DND-41 (cell line): ENCODE measurements around the gene CEP295NL.

ENCODE experiments used
- ATAC-seq: fragments of 200-7000 bp; cut with Tn5 transposase; 3 replicates; pipeline ENCODE4 v1.9.1; 2021; ENCODE audit warnings: low read depth; ENCODE audit not compliant: insufficient read depth
- DNase-seq: peaks from one replicate; pipeline ENCODE4 v3.0.0-alpha.2; 2020
- H2AFZ ChIP-seq: 2 replicates; pipeline ENCODE4 v1.6.0; 2012; ENCODE audit warnings: low read depth, low read length
- H3K27ac ChIP-seq: 2 replicates; pipeline ENCODE4 v1.5.1; 2012; ENCODE audit warnings: low read length, inconsistent platforms
- H3K27me3 ChIP-seq: fragments of 200-600 bp; sonication (generic); 2 replicates; pipeline ENCODE4 v1.6.0; 2012; ENCODE audit warnings: low read length, mild to moderate bottlenecking, inconsistent platforms; ENCODE audit not compliant: insufficient read depth, poor library complexity
- H3K36me3 ChIP-seq: 2 replicates; pipeline ENCODE4 v1.5.1; 2012; ENCODE audit warnings: low read length, inconsistent platforms; ENCODE audit not compliant: insufficient read depth
- H3K4me1 ChIP-seq: 2 replicates; pipeline ENCODE4 v1.5.1; 2012; ENCODE audit warnings: mild to moderate bottlenecking, low read length; ENCODE audit not compliant: insufficient read depth
- H3K4me2 ChIP-seq: 2 replicates; pipeline ENCODE4 v1.6.0; 2012; ENCODE audit warnings: mild to moderate bottlenecking, moderate library complexity, low read length, inconsistent platforms; ENCODE audit not compliant: insufficient read depth
- H3K4me3 ChIP-seq, 2 experiments: fragments of 200-600 bp in 1 of 2; shearing (Covaris generic) in 1 of 2; 2 replicates each; pipeline ENCODE4 v1.5.1; 2012 to 2016; ENCODE audit warnings: inconsistent platforms in 2 of 2, low read length in 2 of 2, mild to moderate bottlenecking in 2 of 2, low read depth in 1 of 2, moderate library complexity in 1 of 2
- H3K79me2 ChIP-seq: 2 replicates; pipeline ENCODE4 v1.6.0; 2012; ENCODE audit warnings: low read length, inconsistent platforms; ENCODE audit not compliant: insufficient read depth
- H3K9ac ChIP-seq: 2 replicates; pipeline ENCODE4 v1.6.0; 2012; ENCODE audit warnings: low read depth, mild to moderate bottlenecking, inconsistent platforms, low read length, moderate library complexity
- H3K9me3 ChIP-seq: 2 replicates; pipeline ENCODE4 v1.5.1; 2012; ENCODE audit warnings: low read length, moderate library complexity, mild to moderate bottlenecking, inconsistent platforms; ENCODE audit not compliant: insufficient read depth, severe bottlenecking
- H4K20me1 ChIP-seq: 2 replicates; pipeline ENCODE4 v1.6.0; 2012; ENCODE audit warnings: low read length; ENCODE audit not compliant: insufficient read depth
- CTCF ChIP-seq: IDR thresholded peaks from 2 replicates; pipeline ENCODE4 v1.5.1; 2012; ENCODE audit warnings: borderline replicate concordance, low read length, moderate library complexity, mild to moderate bottlenecking; ENCODE audit not compliant: poor library complexity, severe bottlenecking; ENCODE audit errors: extremely low read depth
- EZH2 ChIP-seq: IDR thresholded peaks from 3 replicates; pipeline ENCODE4 v1.6.1; 2012; ENCODE audit warnings: borderline replicate concordance, low read depth, mild to moderate bottlenecking, moderate library complexity, low read length, inconsistent platforms; ENCODE audit not compliant: severe bottlenecking

CEP295NL gene

GRCh38 chr17:78935419-78936323 lies 32.7 kb upstream of the CEP295NL start:
- Histone ChIP-seq H3K79me2 (no peaks in the 10 kb centered on the region), H3K27ac (no peak overlapping the region), H3K27me3 (no peaks in the 10 kb centered on the region), H3K4me1 (no peaks in the 10 kb centered on the region), H3K9ac (no peak overlapping the region), H3K9me3 (no peaks in the 10 kb centered on the region), H3K4me2 (no peak overlapping the region), H3K4me3 (no peak overlapping the region), H4K20me1 (no peaks in the 10 kb centered on the region), H2AFZ (no peak overlapping the region), H3K36me3 (no peaks in the 10 kb centered on the region)
- ATAC-seq (no peak), DNase-seq (no peak)
- TF ChIP-seq EZH2 = no peak
- no peak for TF ChIP-seq CTCF

DNA sequence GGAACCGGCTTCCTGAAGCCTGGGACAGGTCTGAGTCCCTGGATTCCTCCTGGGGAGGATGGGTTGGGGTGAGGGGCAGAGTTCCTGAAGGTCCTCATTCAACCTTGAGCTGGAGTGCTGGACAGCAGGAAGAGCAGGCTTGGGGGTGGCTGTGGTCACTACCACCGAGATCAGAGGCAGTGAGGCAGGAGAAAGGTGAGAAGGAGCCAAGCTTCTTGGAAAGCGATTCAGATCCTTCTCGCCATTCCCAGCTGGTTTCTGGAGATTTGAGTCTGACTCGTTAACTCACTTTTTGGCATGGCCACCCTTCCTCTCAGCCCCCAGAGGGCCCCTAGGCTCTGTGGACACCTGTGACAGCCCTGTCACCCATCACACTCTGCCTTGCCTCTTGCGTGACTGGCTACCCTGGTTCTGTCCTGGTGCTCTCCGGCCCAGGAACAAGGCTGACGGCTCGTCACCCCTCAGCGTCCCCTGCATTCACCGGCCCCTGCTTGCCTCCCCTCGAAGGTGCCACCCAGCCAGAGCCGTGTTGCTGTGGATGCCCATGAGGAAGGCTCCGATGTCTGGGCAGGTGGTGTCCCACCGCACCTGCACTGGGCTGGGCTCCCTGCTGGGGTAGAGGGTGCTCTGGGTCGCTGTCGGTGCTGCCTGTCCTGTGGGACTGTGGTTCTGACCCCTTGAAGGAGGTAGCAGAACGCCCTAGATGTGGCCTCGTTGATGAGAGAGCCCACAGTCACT lies 31.8 kb upstream of the CEP295NL start:
- H3K4me2 ChIP-seq = no peak overlapping the region
- no peak overlapping the region for H3K4me3 ChIP-seq
- no peak for ATAC-seq
- no peak overlapping the region for H2AFZ ChIP-seq
- H3K27ac ChIP-seq = no peak overlapping the region
- no peaks in the 10 kb centered on the region for H3K9me3 ChIP-seq
- no peaks in the 10 kb centered on the region for H3K4me1 ChIP-seq
- no peak for TF ChIP-seq CTCF
- no peak for TF ChIP-seq EZH2
- H4K20me1 ChIP-seq = no peaks in the 10 kb centered on the region
- H3K79me2 ChIP-seq = no peaks in the 10 kb centered on the region
- DNase-seq = no peak
- no peaks in the 10 kb centered on the region for H3K27me3 ChIP-seq
- H3K36me3 ChIP-seq = no peaks in the 10 kb centered on the region
- no peak overlapping the region for H3K9ac ChIP-seq

- H3K4me2 ChIP-seq = no peak overlapping the region
- H3K4me1 ChIP-seq = no peaks in the 10 kb centered on the region
- DNase-seq (no peak), ATAC-seq (no peak)
- no peaks in the 10 kb centered on the region for H3K36me3 ChIP-seq
- no peaks in the 10 kb centered on the region for H3K27me3 ChIP-seq
- H3K79me2 ChIP-seq = no peaks in the 10 kb centered on the region
- H4K20me1 ChIP-seq = no peaks in the 10 kb centered on the region
- H3K9ac ChIP-seq = no peak overlapping the region
- H3K9me3 ChIP-seq = no peaks in the 10 kb centered on the region
- no peak overlapping the region for H2AFZ ChIP-seq
- no peak overlapping the region for H3K4me3 ChIP-seq
- no peak for TF ChIP-seq CTCF
- no peak for TF ChIP-seq EZH2
- H3K27ac ChIP-seq = no peak overlapping the region
These were observed 31.1 kb upstream of the CEP295NL start for GRCh38 chr17:78933959-78934568.
